ENCODE data around the gene SUN1. TPM values are rescaled to one million over a fixed set of nuclear protein-coding genes. Genes with fewer than 3 reads are reported as not detected.
A peak's percentile ranks its signal among the peaks of the same experiment; 100 is the strongest.

SUN1 gene
- total RNA-seq, 4 donors from 2014 or later = 243 to 263 (median 244) TPM

GRCh38 chr7:917255-918117 is 85.2 kb downstream of the SUN1 start:
- H3K27me3 ChIP-seq = peaks cover 0 to 5% of the 10 kb centered on the region in 2 donors
- H3K9me3 ChIP-seq = no peaks in the 10 kb centered on the region
- H3K36me3 ChIP-seq = peaks cover 0 to 12% (median 0%) of the 10 kb centered on the region in 3 donors
- peak in 1 of 2 donors; percentile 9 for DNase-seq (ENCODE audit: low spot score in 2 of 2)
- H3K4me3 ChIP-seq = no peak overlapping the region
- TF ChIP-seq CTCF (IDR thresholded peaks at IDR 0.05) (no peak), EP300 (IDR thresholded peaks at IDR 0.05) (no peak), POLR2A (IDR thresholded peaks at IDR 0.05) (no peak)
- no peak overlapping the region for H3K27ac ChIP-seq
- 90 to 92% methylated on average over 25 of the region's 33 CpGs for WGBS, 2 donors
- peaks cover 0 to 44% (median 17%) of the 10 kb centered on the region in 4 donors for H3K4me1 ChIP-seq

- peaks cover 0 to 12% (median 0%) of the 10 kb centered on the region in 3 donors for H3K36me3 ChIP-seq
- no peak for DNase-seq (ENCODE audit: low spot score in 2 of 2)
- peaks cover 0 to 6% of the 10 kb centered on the region in 2 donors for H3K27me3 ChIP-seq
- TF ChIP-seq EP300 (IDR thresholded peaks at IDR 0.05) (no peak), CTCF (IDR thresholded peaks at IDR 0.05) (no peak), POLR2A (IDR thresholded peaks at IDR 0.05) (no peak)
- no peak overlapping the region for H3K27ac ChIP-seq
- no peak overlapping the region for H3K4me3 ChIP-seq
- no peaks in the 10 kb centered on the region for H3K9me3 ChIP-seq
- 94 to 98% methylated on average over 9 of the region's 9 CpGs for WGBS, 2 donors
- H3K4me1 ChIP-seq = peaks cover 0 to 47% (median 22%) of the 10 kb centered on the region in 4 donors
Measured at GRCh38 chr7:918118-918425, 85.8 kb downstream of the SUN1 start.

- TF ChIP-seq POLR2A (IDR thresholded peaks at IDR 0.05) (no peak), EP300 (IDR thresholded peaks at IDR 0.05) (no peak), CTCF (IDR thresholded peaks at IDR 0.05) (no peak)
- DNase-seq (ENCODE audit: low spot score in 2 of 2) = peak in 1 of 2 donors; percentile 7
- peaks cover 0 to 12% (median 0%) of the 10 kb centered on the region in 3 donors for H3K36me3 ChIP-seq
- peaks cover 0 to 6% of the 10 kb centered on the region in 2 donors for H3K27me3 ChIP-seq
- H3K9me3 ChIP-seq = no peaks in the 10 kb centered on the region
- 82 to 85% methylated on average over 13 to 15 of the region's 21 CpGs for WGBS, 2 donors
- peak overlapping the region in 1 of 4 donors; percentile 41 for H3K27ac ChIP-seq
- peaks cover 0 to 52% (median 27%) of the 10 kb centered on the region in 4 donors for H3K4me1 ChIP-seq
- H3K4me3 ChIP-seq = no peak overlapping the region
Measured at GRCh38 chr7:918441-919113, 86.3 kb downstream of the SUN1 start.

DNA sequence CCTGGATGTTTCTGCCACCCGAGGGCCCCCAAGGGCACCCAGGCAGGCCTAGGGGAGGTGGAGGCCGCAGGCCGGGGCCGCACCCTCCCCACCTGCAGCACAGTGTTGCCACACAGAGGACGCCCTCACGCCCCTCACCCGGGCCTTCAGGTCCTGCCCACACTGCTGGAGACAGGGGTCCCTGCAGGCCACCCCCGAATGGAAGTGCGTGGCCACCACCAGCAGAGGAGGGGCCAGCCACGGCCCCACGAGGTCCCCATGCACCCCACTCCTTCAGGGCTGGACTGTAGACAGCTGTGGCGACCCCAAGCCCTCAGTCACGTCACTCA is 86.8 kb downstream of the SUN1 start:
- Histone ChIP-seq H3K36me3 (peaks cover 0 to 12% (median 0%) of the 10 kb centered on the region in 3 donors), H3K27ac (peak overlapping the region in 1 of 4 donors; percentile 41), H3K9me3 (no peaks in the 10 kb centered on the region), H3K4me3 (no peak overlapping the region), H3K27me3 (peaks cover 0 to 6% of the 10 kb centered on the region in 2 donors), H3K4me1 (peaks cover 0 to 52% (median 27%) of the 10 kb centered on the region in 4 donors)
- DNase-seq (ENCODE audit: low spot score in 2 of 2) = peak in 1 of 2 donors; percentile 6
- no peak for TF ChIP-seq CTCF (IDR thresholded peaks at IDR 0.05)
- TF ChIP-seq POLR2A (IDR thresholded peaks at IDR 0.05) = no peak
- no peak for TF ChIP-seq EP300 (IDR thresholded peaks at IDR 0.05)
- WGBS, 2 donors = 81% methylated on average over 9 to 10 of the region's 13 CpGs

DNA sequence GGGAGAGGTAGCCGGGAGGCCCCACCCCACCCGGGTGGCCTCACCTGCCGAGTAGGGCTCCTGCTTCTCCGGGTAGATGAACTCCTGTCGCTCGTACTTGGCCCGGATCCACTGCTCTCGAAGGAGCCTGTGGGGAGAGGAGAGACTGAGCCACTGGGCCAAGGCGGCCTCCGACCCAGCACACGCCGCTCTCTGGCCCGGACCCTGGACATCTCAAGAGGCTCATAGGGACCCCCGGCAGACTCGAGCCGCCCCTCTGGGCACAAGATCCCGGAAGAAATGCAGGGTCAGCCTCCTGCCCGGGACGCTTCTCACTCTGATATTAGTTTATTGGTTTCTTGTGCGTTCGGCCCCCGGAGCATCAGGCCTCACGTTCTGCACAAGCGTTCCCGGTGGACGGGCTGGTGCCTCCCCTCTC is 87.7 kb downstream of the SUN1 start:
- H3K4me1 ChIP-seq = peaks cover 0 to 52% (median 28%) of the 10 kb centered on the region in 4 donors

More for the DNA sequence above, 87.7 kb downstream of the SUN1 start:
- 73 to 75% methylated on average over 26 of the region's 26 CpGs for WGBS, 2 donors
- DNase-seq (ENCODE audit: low spot score in 2 of 2) = peak in 1 of 2 donors; percentile 8
- Histone ChIP-seq H3K27me3 (peaks cover 0 to 6% of the 10 kb centered on the region in 2 donors), H3K9me3 (no peaks in the 10 kb centered on the region), H3K36me3 (peaks cover 0 to 12% (median 0%) of the 10 kb centered on the region in 3 donors), H3K27ac (peak overlapping the region in 2 of 4 donors; percentile 41 to 85), H3K4me3 (no peak overlapping the region)
- TF ChIP-seq POLR2A (IDR thresholded peaks at IDR 0.05) (no peak), EP300 (IDR thresholded peaks at IDR 0.05) (no peak), CTCF (IDR thresholded peaks at IDR 0.05) (no peak)
